Gastrocnemius medialis (tissue), 4 donors: ENCODE measurements around the gene SH3TC1. TPM values are rescaled to one million over a fixed set of nuclear protein-coding genes. Genes with fewer than 3 reads are reported as not detected.

Experiments
- ATAC-seq, 2 donors: fragments of 150-250 bp; one replicate each; pipeline ENCODE4 v1.9.1; 2016
- DNase-seq, 2 donors: peaks; one replicate each; pipeline ENCODE4 v3.0.0-alpha.2; 2019
- H3K27ac ChIP-seq, 4 donors: fragments of 200-600 bp; sonication (generic); 1 replicate in 1 of 4; 2 replicates in 3 of 4; pipeline ENCODE4 v1.5.1; 2016 to 2018; ENCODE audit warnings: mild to moderate bottlenecking in 2 of 4, moderate library complexity in 1 of 4
- H3K27me3 ChIP-seq, 3 donors: fragments of 200-600 bp; sonication (generic) in 2 of 3; 1 replicate in 1 of 3; 2 replicates in 2 of 3; pipeline versions ENCODE4 v1.5.1 to v1.6.0; 2016 to 2019; ENCODE audit warnings: mild to moderate bottlenecking in 1 of 3, moderate library complexity in 1 of 3
- H3K36me3 ChIP-seq, 2 donors: fragments of 200-600 bp; sonication (generic) in 1 of 2; one replicate each; pipeline ENCODE4 v1.5.1; 2017 to 2018
- H3K4me1 ChIP-seq, 2 donors: fragments of 200-600 bp; sonication (generic) in 1 of 2; one replicate each; pipeline ENCODE4 v1.5.1; 2016 to 2017; ENCODE audit warnings: mild to moderate bottlenecking in 2 of 2
- H3K4me3 ChIP-seq, 4 donors: fragments of 200-600 bp; sonication (generic) in 3 of 4; 1 replicate in 1 of 4; 2 replicates in 3 of 4; pipeline ENCODE4 v1.5.1; 2016 to 2019; ENCODE audit warnings: mild to moderate bottlenecking in 2 of 4
- H3K9me3 ChIP-seq, 3 donors: fragments of 200-600 bp; sonication (generic) in 2 of 3; 1 replicate in 1 of 3; 2 replicates in 2 of 3; pipeline ENCODE4 v1.5.1; 2016 to 2019
- POLR2A ChIP-seq, 2 donors: fragments of 450-650 bp; IDR thresholded peaks; one replicate each; pipeline ENCODE4 v1.6.1; 2017; ENCODE audit warnings: antibody characterized with exemption in 2 of 2, mild to moderate bottlenecking in 2 of 2, moderate library complexity in 2 of 2
- in situ Hi-C, 4 donors: fragments of 200-750 bp; cut with MboI; loops; one replicate each; pipeline versions ENCODE4 v1.15.0 to v1.8.0; 2017; ENCODE audit warnings: low sequenced_read_pairs in 4 of 4
- intact Hi-C: fragments of 100-400 bp; cut with DNase I; formaldehyde crosslinking; loops from one replicate; pipeline ENCODE4 v1.15.1; 2023; ENCODE audit warnings: low total_unique reads
- total RNA-seq, 4 donors: library from RNA; depleted of rRNA; stranded (reverse); fragments of >200 nt; gene quantifications; one replicate each; pipeline versions ENCODE4 v1.1.0 to v1.2.3, GENCODE V29; 2016
- TF ChIP-seq, protein P1 (sequence below), 5 experiments: fragments of 450-650 bp in 3 of 5; fragments of 200-600 bp in 2 of 5; sonication (generic) in 2 of 5; IDR thresholded peaks in 4 of 5; conservative IDR thresholded peaks in 1 of 5; 1 replicate in 4 of 5; 2 replicates in 1 of 5; pipeline ENCODE4 v1.5.1; 2016 to 2019; ENCODE audit warnings: antibody characterized with exemption in 5 of 5, mild to moderate bottlenecking in 3 of 5, moderate library complexity in 3 of 5

Gene SH3TC1
- total RNA-seq, 4 donors from 2014 or later: 2.9 to 8.5 (median 5.8) TPM

GRCh38 chr4:8250227-8250626 lies 51.1 kb downstream of the SH3TC1 start:
- intact Hi-C loops: no loop called here
- ATAC-seq: no peak
- no peak for DNase-seq
- TF ChIP-seq POLR2A (IDR thresholded peaks at IDR 0.05): no peak
- TF ChIP-seq, protein P1, sequence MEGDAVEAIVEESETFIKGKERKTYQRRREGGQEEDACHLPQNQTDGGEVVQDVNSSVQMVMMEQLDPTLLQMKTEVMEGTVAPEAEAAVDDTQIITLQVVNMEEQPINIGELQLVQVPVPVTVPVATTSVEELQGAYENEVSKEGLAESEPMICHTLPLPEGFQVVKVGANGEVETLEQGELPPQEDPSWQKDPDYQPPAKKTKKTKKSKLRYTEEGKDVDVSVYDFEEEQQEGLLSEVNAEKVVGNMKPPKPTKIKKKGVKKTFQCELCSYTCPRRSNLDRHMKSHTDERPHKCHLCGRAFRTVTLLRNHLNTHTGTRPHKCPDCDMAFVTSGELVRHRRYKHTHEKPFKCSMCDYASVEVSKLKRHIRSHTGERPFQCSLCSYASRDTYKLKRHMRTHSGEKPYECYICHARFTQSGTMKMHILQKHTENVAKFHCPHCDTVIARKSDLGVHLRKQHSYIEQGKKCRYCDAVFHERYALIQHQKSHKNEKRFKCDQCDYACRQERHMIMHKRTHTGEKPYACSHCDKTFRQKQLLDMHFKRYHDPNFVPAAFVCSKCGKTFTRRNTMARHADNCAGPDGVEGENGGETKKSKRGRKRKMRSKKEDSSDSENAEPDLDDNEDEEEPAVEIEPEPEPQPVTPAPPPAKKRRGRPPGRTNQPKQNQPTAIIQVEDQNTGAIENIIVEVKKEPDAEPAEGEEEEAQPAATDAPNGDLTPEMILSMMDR (IDR thresholded peaks at IDR 0.05 in 4 of 5, conservative IDR thresholded peaks at IDR 0.05 in 1 of 5): no peak
- in situ Hi-C loops: no loop called here
- Histone ChIP-seq H3K9me3 (no peaks in the 10 kb centered on the region), H3K27ac (no peak overlapping the region), H3K36me3 (no peaks in the 10 kb centered on the region), H3K4me3 (no peak overlapping the region), H3K4me1 (peaks cover 0 to 5% of the 10 kb centered on the region in 2 donors), H3K27me3 (no peaks in the 10 kb centered on the region)

GRCh38 chr4:8250637-8251036 lies 51.5 kb downstream of the SH3TC1 start:
- intact Hi-C loops (no loop called here), in situ Hi-C loops (no loop called here)
- ATAC-seq (no peak), DNase-seq (no peak)
- no peak overlapping the region for H3K4me3 ChIP-seq
- no peaks in the 10 kb centered on the region for H3K9me3 ChIP-seq
- H3K4me1 ChIP-seq: peaks cover 0 to 5% of the 10 kb centered on the region in 2 donors
- peak overlapping the region in 1 of 4 donors; percentile 31 for H3K27ac ChIP-seq
- no peaks in the 10 kb centered on the region for H3K27me3 ChIP-seq
- TF ChIP-seq POLR2A (IDR thresholded peaks at IDR 0.05): no peak
- TF ChIP-seq, protein P1 (IDR thresholded peaks at IDR 0.05 in 4 of 5, conservative IDR thresholded peaks at IDR 0.05 in 1 of 5): no peak
- no peaks in the 10 kb centered on the region for H3K36me3 ChIP-seq

DNA sequence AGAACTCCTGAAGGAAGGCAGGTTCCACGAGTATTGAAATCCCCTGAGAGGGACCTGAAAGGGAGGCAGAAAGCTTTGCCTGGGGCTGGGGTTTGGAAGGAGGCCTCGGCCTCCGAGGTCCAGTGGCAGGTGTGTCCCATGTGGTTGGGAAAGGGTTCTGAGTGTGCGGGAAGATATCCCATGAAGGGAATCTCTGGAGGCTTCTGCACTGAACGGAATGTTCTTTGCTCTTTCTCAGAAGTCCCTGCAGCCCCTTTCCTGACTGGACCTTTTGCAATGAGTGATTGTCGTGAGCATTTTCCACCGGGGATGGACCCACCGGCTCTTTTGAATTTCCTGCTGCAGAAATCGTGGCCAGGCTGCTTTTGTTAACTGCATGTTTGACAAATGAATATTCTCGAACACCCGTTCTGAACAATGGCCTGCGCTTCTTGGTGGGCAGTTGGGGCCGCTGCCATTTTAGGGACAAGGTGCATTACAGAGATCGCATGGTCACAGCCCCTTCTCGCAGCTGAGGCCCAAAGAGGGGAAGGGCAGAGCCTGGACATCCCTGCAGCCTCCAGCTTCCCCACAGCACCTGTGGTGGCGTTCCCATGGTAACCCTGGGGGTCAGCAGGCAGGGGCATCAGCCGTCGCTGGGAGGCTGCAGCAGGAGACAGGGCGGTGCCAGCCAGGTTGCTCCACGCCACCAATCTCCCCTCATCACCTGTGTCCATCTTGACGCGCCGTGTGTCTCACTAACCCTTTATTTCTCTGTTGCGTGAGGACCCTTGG lies 52.2 kb downstream of the SH3TC1 start:
- ATAC-seq (no peak), DNase-seq (peak in 1 of 2 donors; percentile 52)
- H3K9me3 ChIP-seq: no peaks in the 10 kb centered on the region
- peaks cover 0 to 4% of the 10 kb centered on the region in 2 donors for H3K4me1 ChIP-seq
- H3K4me3 ChIP-seq: no peak overlapping the region
- H3K27me3 ChIP-seq: no peaks in the 10 kb centered on the region
- H3K36me3 ChIP-seq: no peaks in the 10 kb centered on the region
- in situ Hi-C loops: no loop called here
- intact Hi-C loops: no loop called here
- TF ChIP-seq, protein P1 (IDR thresholded peaks at IDR 0.05 in 4 of 5, conservative IDR thresholded peaks at IDR 0.05 in 1 of 5): no peak
- TF ChIP-seq POLR2A (IDR thresholded peaks at IDR 0.05): no peak
- H3K27ac ChIP-seq: peak overlapping the region in 1 of 4 donors; percentile 31

- Histone ChIP-seq H3K4me3 (no peak overlapping the region), H3K27ac (no peak overlapping the region), H3K4me1 (no peaks in the 10 kb centered on the region), H3K36me3 (no peaks in the 10 kb centered on the region), H3K9me3 (no peaks in the 10 kb centered on the region), H3K27me3 (no peaks in the 10 kb centered on the region)
- intact Hi-C loops (no loop called here), in situ Hi-C loops (no loop called here)
- TF ChIP-seq, protein P1 (IDR thresholded peaks at IDR 0.05 in 4 of 5, conservative IDR thresholded peaks at IDR 0.05 in 1 of 5): no peak
- no peak for TF ChIP-seq POLR2A (IDR thresholded peaks at IDR 0.05)
- no peak for ATAC-seq
- no peak for DNase-seq
These were observed 53.4 kb downstream of the SH3TC1 start for GRCh38 chr4:8252301-8253173.
